Activated T-helper 2 cell treated with anti-CD3 and anti-CD28 coated beads, Interferon-gamma antibody, Interleukin-2, Interleukin-4, amounts not matched to agents 10 μg/mL and 5 μg/mL and 100 μg/mL, durations not matched to agents 14 hours and 24 hours and 36 hours (primary cell): ENCODE results near the gene TEX29. TPM values are rescaled to one million over a fixed set of nuclear protein-coding genes. Genes with fewer than 3 reads are reported as not detected.

Experiments used
- DNase-seq: peaks from one replicate; pipeline ENCODE4 v3.0.0; 2021; ENCODE audit warnings: low spot score
- H3K27ac Mint-ChIP-seq: one replicate; pipeline ENCODE4 v1.8.0; 2021; ENCODE audit warnings: mixed read lengths
- H3K27me3 Mint-ChIP-seq: one replicate; pipeline ENCODE4 v1.8.0; 2021; ENCODE audit warnings: low read depth, mixed read lengths
- H3K36me3 Mint-ChIP-seq: one replicate; pipeline ENCODE4 v1.8.0; 2021; ENCODE audit warnings: low read depth, mixed read lengths
- H3K4me1 Mint-ChIP-seq: one replicate; pipeline ENCODE4 v1.8.0; 2021; ENCODE audit warnings: low read depth, mixed read lengths
- H3K4me3 Mint-ChIP-seq: one replicate; pipeline ENCODE4 v1.8.0; 2021; ENCODE audit warnings: low read depth, mild to moderate bottlenecking, moderate library complexity, mixed read lengths
- H3K9me3 Mint-ChIP-seq: one replicate; pipeline ENCODE4 v1.8.0; 2021; ENCODE audit warnings: mixed read lengths
- intact Hi-C: fragments of 100-400 bp; cut with micrococcal nuclease; formaldehyde crosslinking; loops from one replicate; pipeline ENCODE4 v1.15.1; 2023
- total RNA-seq: library from RNA; stranded (reverse); gene quantifications from 2 replicates; pipeline ENCODE4 v1.2.3, GENCODE V29; 2022

Gene TEX29
- total RNA-seq, 1 donor from 2014 or later = 0.46 TPM

DNA sequence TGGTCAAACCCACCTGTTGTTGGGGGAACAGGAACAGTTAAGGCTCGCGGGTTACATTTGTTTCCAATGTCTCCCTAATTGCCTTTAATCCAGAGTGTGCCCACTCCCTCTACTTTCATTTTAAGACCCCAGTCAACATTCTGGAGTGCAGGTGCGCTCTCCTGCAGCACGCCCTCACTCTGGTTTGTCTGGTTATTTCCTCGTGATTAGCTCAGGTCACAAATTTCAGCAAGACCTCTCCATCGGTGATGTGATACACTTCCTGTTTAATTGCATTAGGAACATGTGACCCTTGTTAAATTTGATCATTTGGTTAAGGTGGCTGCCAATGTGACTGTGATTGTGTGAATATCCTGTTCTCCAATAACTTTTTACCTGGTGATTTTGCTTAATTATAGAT, 53.0 kb downstream of the TEX29 start:
- H3K4me1 Mint-ChIP-seq = peaks cover 3% of the 10 kb centered on the region
- H3K27me3 Mint-ChIP-seq = peaks cover 2% of the 10 kb centered on the region
- intact Hi-C loops = no loop called here
- H3K27ac Mint-ChIP-seq = no peak overlapping the region
- no peak overlapping the region for H3K4me3 Mint-ChIP-seq
- no peaks in the 10 kb centered on the region for H3K9me3 Mint-ChIP-seq
- no peak for DNase-seq
- no peaks in the 10 kb centered on the region for H3K36me3 Mint-ChIP-seq

DNA sequence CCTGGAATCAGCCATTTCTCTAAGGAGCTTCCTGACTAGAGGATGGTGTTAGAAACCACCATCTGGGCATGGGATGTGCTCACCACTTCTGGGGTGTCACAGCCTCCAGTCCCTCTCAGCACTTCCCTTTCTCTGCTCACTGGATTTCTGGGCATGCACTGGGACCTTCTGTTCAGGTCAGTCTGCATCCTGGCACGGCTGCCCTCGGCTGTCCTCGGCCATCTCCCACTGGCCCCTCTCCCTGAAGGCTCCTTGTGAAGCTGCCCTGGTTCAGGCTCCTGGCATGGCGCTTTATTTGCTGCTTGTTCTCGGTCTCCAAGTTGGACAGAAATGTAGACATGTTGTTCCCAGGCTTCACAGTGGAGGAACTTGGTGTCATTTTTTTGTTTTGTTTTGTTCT, 60.0 kb downstream of the TEX29 start:
- no peak for DNase-seq
- H3K4me3 Mint-ChIP-seq = no peak overlapping the region
- no peak overlapping the region for H3K27ac Mint-ChIP-seq
- H3K27me3 Mint-ChIP-seq = peaks cover 3% of the 10 kb centered on the region
- peaks cover 9% of the 10 kb centered on the region for H3K9me3 Mint-ChIP-seq
- H3K36me3 Mint-ChIP-seq = no peaks in the 10 kb centered on the region
- peaks cover 13% of the 10 kb centered on the region for H3K4me1 Mint-ChIP-seq
- intact Hi-C loops = no loop called here

DNA sequence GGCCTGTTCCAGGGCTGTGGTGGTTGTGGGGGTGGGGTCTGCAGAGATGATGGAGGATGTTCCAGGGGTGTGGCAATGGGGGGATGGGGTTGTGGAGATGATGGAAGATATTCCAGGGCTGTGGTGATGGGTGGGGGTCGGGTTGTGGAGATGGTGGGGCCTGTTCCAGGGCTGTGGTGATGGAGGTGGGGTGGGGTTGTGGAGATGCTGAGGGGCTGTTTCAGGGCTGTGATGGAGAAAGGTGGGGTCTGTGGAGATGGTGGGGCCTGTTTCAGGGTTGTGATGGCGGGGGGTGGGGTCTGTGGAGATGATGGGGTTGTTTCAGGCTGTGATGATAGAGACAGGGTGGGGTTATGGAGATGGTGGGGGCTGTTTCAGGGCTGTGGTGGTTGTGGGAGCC, 62.0 kb downstream of the TEX29 start:
- peaks cover 3% of the 10 kb centered on the region for H3K27me3 Mint-ChIP-seq
- no peak overlapping the region for H3K27ac Mint-ChIP-seq
- no peak overlapping the region for H3K4me3 Mint-ChIP-seq
- peaks cover 15% of the 10 kb centered on the region for H3K4me1 Mint-ChIP-seq
- intact Hi-C loops = no loop called here
- peaks cover 9% of the 10 kb centered on the region for H3K9me3 Mint-ChIP-seq
- no peaks in the 10 kb centered on the region for H3K36me3 Mint-ChIP-seq
- DNase-seq = no peak

DNA sequence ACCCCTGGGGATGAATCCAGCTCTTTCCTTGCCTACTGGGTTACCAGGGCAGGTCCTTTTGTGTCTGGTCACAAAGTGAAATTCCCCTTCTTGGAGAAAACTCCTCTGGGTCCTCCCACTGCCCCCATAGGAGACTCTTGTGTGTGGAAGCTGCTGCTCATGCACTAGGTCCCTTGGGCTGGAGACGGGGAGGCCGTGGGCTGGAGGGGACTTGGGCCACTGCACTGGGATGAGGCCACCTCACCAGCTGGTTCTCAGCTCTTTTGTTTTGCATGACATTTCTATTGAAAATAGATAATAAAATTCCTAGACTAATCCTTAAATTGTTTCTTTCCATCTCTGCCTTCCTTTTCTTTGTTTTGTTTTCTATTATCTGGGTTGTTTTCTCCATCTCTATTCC, 62.4 kb downstream of the TEX29 start:
- Mint-ChIP-seq H3K4me3 (no peak overlapping the region), H3K9me3 (peaks cover 9% of the 10 kb centered on the region), H3K27ac (no peak overlapping the region), H3K4me1 (peaks cover 15% of the 10 kb centered on the region), H3K36me3 (no peaks in the 10 kb centered on the region), H3K27me3 (peaks cover 3% of the 10 kb centered on the region)
- no peak for DNase-seq
- intact Hi-C loops = no loop called here

DNA sequence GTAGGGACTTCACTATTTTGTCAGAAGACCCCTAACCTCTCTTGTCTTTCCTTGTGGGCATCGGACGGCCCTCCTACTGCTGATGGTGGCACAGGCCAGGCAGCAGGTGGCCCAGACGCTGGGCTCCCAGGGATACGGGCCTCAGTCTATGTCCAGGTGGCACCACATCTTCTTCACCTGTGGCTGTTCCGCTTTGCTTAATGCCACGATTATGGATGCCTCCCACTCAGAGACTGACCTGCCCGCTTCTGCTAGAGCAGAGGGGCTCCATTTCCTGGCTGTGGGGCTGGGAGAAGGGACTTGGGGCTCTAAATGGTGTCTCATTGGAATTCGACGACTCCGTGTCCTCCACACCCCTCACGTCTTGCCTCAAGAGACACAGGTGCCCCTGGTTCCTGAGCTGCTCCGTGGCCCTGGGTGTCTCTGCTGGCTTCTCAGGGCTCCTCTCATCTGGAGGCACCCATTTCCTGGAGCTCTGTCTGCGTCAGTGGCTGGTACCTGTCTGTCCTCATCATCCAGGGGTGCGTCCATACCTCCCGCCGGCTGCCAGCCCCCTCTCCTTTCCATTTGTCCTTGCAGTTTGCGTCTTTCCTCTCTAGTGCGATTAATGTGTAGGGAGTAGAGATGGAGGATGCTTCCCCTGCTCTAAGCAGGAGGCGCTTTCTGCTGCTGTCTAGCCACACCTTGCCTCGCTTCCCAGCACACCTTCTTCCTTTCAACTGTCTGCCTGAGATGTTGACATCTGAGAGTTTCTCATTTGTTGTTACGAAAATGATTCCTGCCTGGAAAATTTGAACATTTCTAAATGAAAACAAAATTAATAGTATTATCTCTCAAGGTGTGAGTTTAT, 63.4 kb downstream of the TEX29 start:
- intact Hi-C loops = no loop called here
- no peak overlapping the region for H3K4me3 Mint-ChIP-seq
- no peak for DNase-seq
- H3K36me3 Mint-ChIP-seq = no peaks in the 10 kb centered on the region
- peaks cover 9% of the 10 kb centered on the region for H3K9me3 Mint-ChIP-seq
- H3K4me1 Mint-ChIP-seq = peaks cover 19% of the 10 kb centered on the region
- H3K27ac Mint-ChIP-seq = no peak overlapping the region
- peaks cover 1% of the 10 kb centered on the region for H3K27me3 Mint-ChIP-seq

DNA sequence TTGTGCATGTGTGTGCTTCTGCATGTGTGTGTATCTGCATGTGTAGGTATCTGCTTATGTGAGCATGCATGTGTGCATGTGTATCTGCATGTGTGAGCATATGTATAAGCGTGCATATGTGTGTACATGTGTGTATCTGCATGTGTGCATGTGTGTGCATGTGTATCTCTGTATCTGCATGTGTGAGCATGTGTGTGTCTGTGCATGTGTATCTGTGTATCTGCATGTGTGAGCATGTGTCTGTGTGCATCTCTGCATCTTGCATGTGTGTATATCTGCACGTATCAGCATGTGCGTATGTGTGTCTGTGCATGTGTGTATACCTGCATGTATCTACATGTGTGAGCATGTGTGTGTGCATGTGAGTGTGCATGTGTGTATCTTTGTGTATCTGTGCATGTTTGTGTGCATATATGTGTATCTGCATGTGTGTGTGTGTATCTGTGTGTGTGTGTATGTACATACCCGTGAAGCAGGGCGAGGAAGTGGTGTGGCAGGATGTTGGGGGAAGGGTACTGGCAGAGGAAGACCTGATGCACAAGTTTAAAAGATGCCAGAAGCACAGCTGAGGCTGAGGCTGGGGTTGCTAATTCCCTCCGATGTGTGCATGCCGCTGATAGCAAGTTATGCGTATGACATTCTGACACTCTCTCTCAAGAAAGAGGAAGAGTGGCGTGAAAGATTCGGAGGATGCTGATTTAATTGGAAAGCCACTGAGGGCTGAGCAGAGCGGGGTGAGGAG, 64.2 kb downstream of the TEX29 start:
- no peak for DNase-seq
- Mint-ChIP-seq H3K9me3 (peaks cover 5% of the 10 kb centered on the region), H3K4me3 (no peak overlapping the region), H3K27me3 (peaks cover 1% of the 10 kb centered on the region), H3K4me1 (peaks cover 24% of the 10 kb centered on the region), H3K27ac (no peak overlapping the region), H3K36me3 (no peaks in the 10 kb centered on the region)
- intact Hi-C loops = no loop called here

DNA sequence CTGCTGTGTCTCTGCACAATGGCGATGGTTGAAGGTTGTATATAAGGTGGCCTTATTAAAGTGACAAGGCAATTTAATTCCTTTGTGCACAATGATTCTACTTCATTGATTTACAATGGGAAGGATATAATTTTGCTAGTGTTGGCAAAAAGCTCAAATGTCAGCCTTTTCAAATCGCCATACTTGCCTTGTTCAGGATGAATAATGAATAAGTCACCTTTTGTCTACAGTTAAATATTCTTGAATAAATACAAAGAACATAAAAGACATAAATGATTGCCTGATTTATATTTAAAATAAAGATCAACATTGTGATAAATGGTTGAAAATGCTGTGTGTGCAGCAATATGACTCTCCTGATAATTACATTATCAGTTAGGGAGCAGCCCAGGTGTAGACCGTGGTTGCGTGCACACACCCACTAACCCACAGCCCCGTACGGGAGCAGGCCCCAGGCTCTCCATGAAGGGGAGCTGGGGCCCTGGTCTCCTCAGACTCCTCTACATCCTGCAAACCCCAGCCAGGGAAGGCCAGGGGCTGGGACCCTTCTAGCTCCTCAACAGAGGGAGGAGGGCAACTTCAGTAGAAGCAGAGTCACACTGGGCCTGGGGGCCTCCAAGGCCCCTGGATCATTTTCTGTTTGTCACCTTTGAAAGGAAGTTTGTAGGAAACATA, 64.9 kb downstream of the TEX29 start:
- intact Hi-C loops = no loop called here
- Mint-ChIP-seq H3K4me3 (no peak overlapping the region), H3K27me3 (no peaks in the 10 kb centered on the region), H3K36me3 (no peaks in the 10 kb centered on the region), H3K27ac (no peak overlapping the region), H3K4me1 (peaks cover 24% of the 10 kb centered on the region), H3K9me3 (no peaks in the 10 kb centered on the region)
- DNase-seq = no peak

DNA sequence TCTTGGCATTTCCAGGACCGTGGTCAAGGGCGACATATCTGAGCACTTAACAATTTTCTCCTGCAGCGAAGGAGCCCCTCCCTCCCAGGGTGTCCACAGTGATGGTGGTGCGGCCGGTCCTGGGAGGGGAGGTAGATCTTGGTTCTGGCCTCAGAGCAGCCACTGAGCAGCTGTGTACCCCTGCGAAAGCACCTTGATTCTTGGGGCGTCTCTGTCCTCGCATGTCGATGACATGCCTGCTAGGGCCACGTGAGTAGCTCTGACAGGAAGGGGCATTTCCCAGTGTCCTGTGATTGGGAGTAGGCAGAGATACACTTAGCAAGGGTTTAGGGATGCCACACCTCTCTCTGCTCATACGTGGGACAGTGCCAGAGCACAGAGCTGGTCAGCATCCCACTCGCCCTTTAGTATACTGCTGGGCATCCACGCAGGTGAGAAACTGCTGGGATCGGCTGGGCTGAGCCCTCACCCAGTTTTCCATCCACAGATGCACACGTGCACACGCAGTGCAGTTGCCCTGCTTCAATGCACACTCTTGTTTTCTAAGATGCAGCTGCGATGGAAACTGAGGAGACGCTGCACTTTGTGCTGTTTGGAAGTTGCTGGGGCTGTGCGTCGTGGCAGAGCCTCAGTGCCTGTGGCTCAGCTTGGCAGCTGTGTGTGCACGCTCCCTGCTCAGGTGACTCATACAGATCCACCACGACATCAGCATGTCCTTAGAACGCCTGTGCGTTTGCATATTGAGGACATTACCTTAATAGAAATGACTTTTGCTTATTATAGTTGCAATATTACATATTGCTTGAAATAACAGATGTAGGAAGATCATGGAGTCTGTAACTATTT, 66.8 kb downstream of the TEX29 start:
- no peaks in the 10 kb centered on the region for H3K27me3 Mint-ChIP-seq
- no peak overlapping the region for H3K4me3 Mint-ChIP-seq
- H3K36me3 Mint-ChIP-seq = no peaks in the 10 kb centered on the region
- no peak overlapping the region for H3K27ac Mint-ChIP-seq
- no peak for DNase-seq
- no peaks in the 10 kb centered on the region for H3K9me3 Mint-ChIP-seq
- H3K4me1 Mint-ChIP-seq = peaks cover 24% of the 10 kb centered on the region
- intact Hi-C loops = no loop called here

DNA sequence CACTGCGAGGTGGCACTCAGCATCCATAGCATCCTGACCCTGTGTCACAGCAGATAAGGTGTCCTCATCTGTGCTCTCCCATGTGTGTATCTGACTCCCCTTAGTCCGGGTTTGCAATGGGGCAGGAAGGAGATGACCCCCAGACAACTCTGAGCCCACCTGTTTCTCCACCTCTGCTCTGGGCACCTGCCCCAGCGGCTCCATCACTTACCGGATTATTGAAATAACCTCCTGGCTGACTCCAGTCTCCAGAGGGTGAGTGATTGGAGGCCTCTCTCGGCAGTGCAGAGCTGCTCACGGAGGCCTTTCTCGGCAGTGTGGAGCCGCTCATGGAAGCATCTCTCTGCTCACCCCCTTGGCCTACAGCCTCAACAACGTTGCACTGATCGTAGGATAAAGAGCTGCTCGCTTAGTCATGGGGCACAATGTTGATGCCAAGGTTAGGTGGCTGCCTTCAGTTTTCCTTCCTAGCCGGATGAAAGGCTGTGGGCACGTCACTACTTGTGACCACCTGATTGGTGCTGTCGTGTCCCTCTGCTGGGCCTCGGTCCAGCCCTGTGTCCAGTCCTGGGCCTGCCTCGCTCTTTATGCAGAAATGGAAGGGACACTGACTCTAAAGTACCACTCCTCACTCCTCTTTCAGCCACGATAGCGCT, 67.6 kb downstream of the TEX29 start:
- H3K4me1 Mint-ChIP-seq = peaks cover 24% of the 10 kb centered on the region
- no peak overlapping the region for H3K27ac Mint-ChIP-seq
- H3K27me3 Mint-ChIP-seq = no peaks in the 10 kb centered on the region
- H3K36me3 Mint-ChIP-seq = no peaks in the 10 kb centered on the region
- H3K4me3 Mint-ChIP-seq = no peak overlapping the region
- DNase-seq = no peak
- H3K9me3 Mint-ChIP-seq = no peaks in the 10 kb centered on the region
- intact Hi-C loops = no loop called here

DNA sequence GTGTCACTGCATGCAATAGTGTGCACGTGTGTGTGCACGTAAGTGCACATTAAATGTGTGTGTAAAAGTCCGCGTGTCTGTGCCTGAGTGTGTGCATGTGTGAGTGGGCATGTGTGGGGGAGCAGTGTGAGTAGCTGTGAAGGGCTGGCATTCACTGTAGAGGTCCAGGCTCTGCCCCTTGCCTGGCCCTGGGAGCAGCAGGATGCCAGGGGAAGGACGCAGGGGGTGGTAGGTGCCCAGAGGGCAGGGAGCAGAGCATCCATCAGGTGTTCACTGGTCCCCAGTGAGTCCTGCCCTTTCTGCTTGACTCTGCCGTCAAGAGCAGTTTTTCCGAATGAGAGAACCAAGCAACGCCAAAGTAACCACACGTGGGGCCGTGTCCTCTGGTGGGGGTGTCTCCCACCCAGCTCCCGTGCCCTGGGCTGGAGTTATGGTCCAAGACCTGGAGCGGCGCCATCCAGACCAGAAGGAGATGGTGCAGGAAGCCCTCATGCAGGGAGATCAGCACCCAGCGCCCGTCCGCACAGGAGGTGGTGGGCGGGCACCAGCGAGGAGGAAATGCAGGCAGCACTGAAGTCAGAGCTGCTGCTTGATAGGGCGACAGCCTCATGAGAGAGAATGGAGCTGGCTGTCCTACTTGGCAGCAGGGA, 68.5 kb downstream of the TEX29 start:
- DNase-seq = no peak
- Mint-ChIP-seq H3K9me3 (no peaks in the 10 kb centered on the region), H3K4me1 (peaks cover 22% of the 10 kb centered on the region), H3K4me3 (no peak overlapping the region), H3K27me3 (no peaks in the 10 kb centered on the region), H3K36me3 (no peaks in the 10 kb centered on the region), H3K27ac (no peak overlapping the region)
- intact Hi-C loops = no loop called here

DNA sequence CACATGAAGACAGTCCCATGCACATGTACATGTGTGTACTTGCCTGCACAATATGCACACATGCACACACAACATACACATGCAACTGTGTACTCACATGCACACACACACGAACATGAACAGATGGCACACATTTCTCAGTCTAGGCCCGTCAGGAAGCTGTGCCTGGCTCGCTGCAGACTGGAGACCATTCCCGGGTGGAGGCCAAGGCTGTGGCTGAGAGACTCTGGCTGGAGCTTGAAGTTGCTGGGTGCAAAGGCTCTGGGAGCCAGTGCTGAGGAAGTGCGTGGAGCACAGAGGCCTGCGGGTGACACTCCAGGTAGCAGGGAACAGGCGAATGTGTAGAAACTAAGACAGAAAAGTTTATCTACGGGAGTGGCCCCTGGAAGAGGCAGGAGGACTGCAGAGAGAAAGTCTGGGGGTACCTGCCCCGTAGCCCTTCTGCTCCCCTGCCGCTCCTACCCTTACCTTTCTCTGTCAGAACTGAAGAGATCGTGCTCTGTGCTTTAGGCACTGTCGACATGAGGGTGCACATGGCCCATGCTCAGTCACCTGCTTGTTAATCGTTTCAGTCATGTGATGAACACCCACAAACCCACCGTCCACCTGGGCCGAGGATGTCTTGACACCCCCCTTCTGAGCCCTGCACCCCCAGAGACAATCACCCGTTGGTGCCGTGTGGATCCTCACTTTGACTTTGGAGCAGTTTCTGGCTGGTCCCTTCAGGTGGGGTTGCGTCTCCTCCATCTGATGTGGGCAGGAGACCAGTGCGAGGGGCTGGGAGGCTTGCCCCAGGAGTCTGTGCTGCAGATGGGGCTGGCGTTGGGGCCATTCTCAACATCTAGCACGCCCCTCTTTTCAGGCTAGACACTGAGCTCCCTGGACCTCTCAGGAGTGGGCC, 69.4 kb downstream of the TEX29 start:
- no peak for DNase-seq
- Mint-ChIP-seq H3K4me1 (peaks cover 13% of the 10 kb centered on the region), H3K27me3 (no peaks in the 10 kb centered on the region), H3K27ac (no peak overlapping the region), H3K36me3 (no peaks in the 10 kb centered on the region), H3K9me3 (no peaks in the 10 kb centered on the region), H3K4me3 (no peak overlapping the region)
- intact Hi-C loops = no loop called here
